ENCODE data around the gene PRDM16.
"Not testable (repeated sequence)": the region's sequence is repeated elsewhere in the genome, so short reads cannot be mapped to it uniquely, and the experiment has no call there.

Gene PRDM16

GRCh38 chr1:3284691-3285090 is 215.7 kb downstream of the PRDM16 start:
- Histone ChIP-seq H3K9me3 (ENCODE audit: control insufficient read depth in 2 of 2, low read length in 2 of 2) (no peaks in the 10 kb centered on the region), H3K36me3 (ENCODE audit: control insufficient read depth in 2 of 2, insufficient read depth in 2 of 2, low read length in 2 of 2) (no peaks in the 10 kb centered on the region), H3K27ac (ENCODE audit: low read depth in 2 of 2, low read length in 2 of 2) (no peak overlapping the region), H3K27me3 (ENCODE audit: control insufficient read depth in 2 of 2, insufficient read depth in 2 of 2, low read length in 2 of 2) (no peaks in the 10 kb centered on the region), H3K9ac (ENCODE audit: low read depth in 1 of 2, low read length in 2 of 2) (no peak overlapping the region), H3K4me3 (ENCODE audit: low read length in 2 of 2) (no peak overlapping the region), H3K4me1 (ENCODE audit: control insufficient read depth in 2 of 2, insufficient read depth in 2 of 2, low read length in 2 of 2) (no peaks in the 10 kb centered on the region)

- no peaks in the 10 kb centered on the region for H3K36me3 ChIP-seq (ENCODE audit: control insufficient read depth in 2 of 2, insufficient read depth in 2 of 2, low read length in 2 of 2)
- no peak overlapping the region for H3K4me3 ChIP-seq (ENCODE audit: low read length in 2 of 2)
- H3K9ac ChIP-seq (ENCODE audit: low read depth in 1 of 2, low read length in 2 of 2), result no peak overlapping the region
- H3K27me3 ChIP-seq (ENCODE audit: control insufficient read depth in 2 of 2, insufficient read depth in 2 of 2, low read length in 2 of 2), result no peaks in the 10 kb centered on the region
- no peak overlapping the region for H3K27ac ChIP-seq (ENCODE audit: low read depth in 2 of 2, low read length in 2 of 2)
- no peaks in the 10 kb centered on the region for H3K4me1 ChIP-seq (ENCODE audit: control insufficient read depth in 2 of 2, insufficient read depth in 2 of 2, low read length in 2 of 2)
- H3K9me3 ChIP-seq (ENCODE audit: control insufficient read depth in 2 of 2, low read length in 2 of 2), result no peaks in the 10 kb centered on the region
Observed at GRCh38 chr1:3285106-3285740, 216.2 kb downstream of the PRDM16 start.

GRCh38 chr1:3287095-3287494 is 218.1 kb downstream of the PRDM16 start:
- not testable (repeated sequence) for H3K4me1 ChIP-seq (ENCODE audit: control insufficient read depth in 2 of 2, insufficient read depth in 2 of 2, low read length in 2 of 2); H3K27me3 ChIP-seq (ENCODE audit: control insufficient read depth in 2 of 2, insufficient read depth in 2 of 2, low read length in 2 of 2); H3K4me3 ChIP-seq (ENCODE audit: low read length in 2 of 2); H3K27ac ChIP-seq (ENCODE audit: low read depth in 2 of 2, low read length in 2 of 2); H3K36me3 ChIP-seq (ENCODE audit: control insufficient read depth in 2 of 2, insufficient read depth in 2 of 2, low read length in 2 of 2); H3K9me3 ChIP-seq (ENCODE audit: control insufficient read depth in 2 of 2, low read length in 2 of 2); H3K9ac ChIP-seq (ENCODE audit: low read depth in 1 of 2, low read length in 2 of 2)

- no peaks in the 10 kb centered on the region for H3K9me3 ChIP-seq (ENCODE audit: control insufficient read depth in 2 of 2, low read length in 2 of 2)
- no peak overlapping the region for H3K4me3 ChIP-seq (ENCODE audit: low read length in 2 of 2)
- H3K36me3 ChIP-seq (ENCODE audit: control insufficient read depth in 2 of 2, insufficient read depth in 2 of 2, low read length in 2 of 2), result no peaks in the 10 kb centered on the region
- H3K9ac ChIP-seq (ENCODE audit: low read depth in 1 of 2, low read length in 2 of 2), result no peak overlapping the region
- no peaks in the 10 kb centered on the region for H3K4me1 ChIP-seq (ENCODE audit: control insufficient read depth in 2 of 2, insufficient read depth in 2 of 2, low read length in 2 of 2)
- no peak overlapping the region for H3K27ac ChIP-seq (ENCODE audit: low read depth in 2 of 2, low read length in 2 of 2)
- H3K27me3 ChIP-seq (ENCODE audit: control insufficient read depth in 2 of 2, insufficient read depth in 2 of 2, low read length in 2 of 2), result no peaks in the 10 kb centered on the region
Observed at GRCh38 chr1:3287656-3288160, 218.7 kb downstream of the PRDM16 start.

GRCh38 chr1:3289502-3289901 is 220.5 kb downstream of the PRDM16 start:
- Histone ChIP-seq H3K27ac (ENCODE audit: low read depth in 2 of 2, low read length in 2 of 2) (no peak overlapping the region), H3K36me3 (ENCODE audit: control insufficient read depth in 2 of 2, insufficient read depth in 2 of 2, low read length in 2 of 2) (no peaks in the 10 kb centered on the region), H3K4me3 (ENCODE audit: low read length in 2 of 2) (no peak overlapping the region), H3K9ac (ENCODE audit: low read depth in 1 of 2, low read length in 2 of 2) (no peak overlapping the region), H3K9me3 (ENCODE audit: control insufficient read depth in 2 of 2, low read length in 2 of 2) (no peaks in the 10 kb centered on the region), H3K4me1 (ENCODE audit: control insufficient read depth in 2 of 2, insufficient read depth in 2 of 2, low read length in 2 of 2) (no peaks in the 10 kb centered on the region), H3K27me3 (ENCODE audit: control insufficient read depth in 2 of 2, insufficient read depth in 2 of 2, low read length in 2 of 2) (peaks cover 0 to 4% of the 10 kb centered on the region in 2 donors)

GRCh38 chr1:3290438-3290837 is 221.4 kb downstream of the PRDM16 start:
- H3K4me1 ChIP-seq (ENCODE audit: control insufficient read depth in 2 of 2, insufficient read depth in 2 of 2, low read length in 2 of 2), result no peaks in the 10 kb centered on the region
- peaks cover 0 to 4% of the 10 kb centered on the region in 2 donors for H3K27me3 ChIP-seq (ENCODE audit: control insufficient read depth in 2 of 2, insufficient read depth in 2 of 2, low read length in 2 of 2)
- no peak overlapping the region for H3K4me3 ChIP-seq (ENCODE audit: low read length in 2 of 2)
- no peak overlapping the region for H3K27ac ChIP-seq (ENCODE audit: low read depth in 2 of 2, low read length in 2 of 2)
- H3K9me3 ChIP-seq (ENCODE audit: control insufficient read depth in 2 of 2, low read length in 2 of 2), result no peaks in the 10 kb centered on the region
- H3K36me3 ChIP-seq (ENCODE audit: control insufficient read depth in 2 of 2, insufficient read depth in 2 of 2, low read length in 2 of 2), result no peaks in the 10 kb centered on the region
- no peak overlapping the region for H3K9ac ChIP-seq (ENCODE audit: low read depth in 1 of 2, low read length in 2 of 2)

- H3K27ac ChIP-seq (ENCODE audit: low read depth in 2 of 2, low read length in 2 of 2), result no peak overlapping the region
- no peak overlapping the region for H3K9ac ChIP-seq (ENCODE audit: low read depth in 1 of 2, low read length in 2 of 2)
- H3K27me3 ChIP-seq (ENCODE audit: control insufficient read depth in 2 of 2, insufficient read depth in 2 of 2, low read length in 2 of 2), result peaks cover 0 to 4% of the 10 kb centered on the region in 2 donors
- no peak overlapping the region for H3K4me3 ChIP-seq (ENCODE audit: low read length in 2 of 2)
- no peaks in the 10 kb centered on the region for H3K4me1 ChIP-seq (ENCODE audit: control insufficient read depth in 2 of 2, insufficient read depth in 2 of 2, low read length in 2 of 2)
- no peaks in the 10 kb centered on the region for H3K9me3 ChIP-seq (ENCODE audit: control insufficient read depth in 2 of 2, low read length in 2 of 2)
- H3K36me3 ChIP-seq (ENCODE audit: control insufficient read depth in 2 of 2, insufficient read depth in 2 of 2, low read length in 2 of 2), result no peaks in the 10 kb centered on the region
Observed at GRCh38 chr1:3290915-3291314, 221.9 kb downstream of the PRDM16 start.

GRCh38 chr1:3292051-3292722 is 223.2 kb downstream of the PRDM16 start:
- H3K27ac ChIP-seq (ENCODE audit: low read depth in 2 of 2, low read length in 2 of 2), result no peak overlapping the region
- H3K9me3 ChIP-seq (ENCODE audit: control insufficient read depth in 2 of 2, low read length in 2 of 2), result no peaks in the 10 kb centered on the region
- no peak overlapping the region for H3K4me3 ChIP-seq (ENCODE audit: low read length in 2 of 2)
- no peak overlapping the region for H3K9ac ChIP-seq (ENCODE audit: low read depth in 1 of 2, low read length in 2 of 2)
- H3K36me3 ChIP-seq (ENCODE audit: control insufficient read depth in 2 of 2, insufficient read depth in 2 of 2, low read length in 2 of 2), result no peaks in the 10 kb centered on the region
- no peaks in the 10 kb centered on the region for H3K4me1 ChIP-seq (ENCODE audit: control insufficient read depth in 2 of 2, insufficient read depth in 2 of 2, low read length in 2 of 2)
- H3K27me3 ChIP-seq (ENCODE audit: control insufficient read depth in 2 of 2, insufficient read depth in 2 of 2, low read length in 2 of 2), result peaks cover 0 to 4% of the 10 kb centered on the region in 2 donors

- Histone ChIP-seq H3K9me3 (ENCODE audit: control insufficient read depth in 2 of 2, low read length in 2 of 2) (no peaks in the 10 kb centered on the region), H3K4me1 (ENCODE audit: control insufficient read depth in 2 of 2, insufficient read depth in 2 of 2, low read length in 2 of 2) (no peaks in the 10 kb centered on the region), H3K36me3 (ENCODE audit: control insufficient read depth in 2 of 2, insufficient read depth in 2 of 2, low read length in 2 of 2) (no peaks in the 10 kb centered on the region), H3K27ac (ENCODE audit: low read depth in 2 of 2, low read length in 2 of 2) (no peak overlapping the region), H3K9ac (ENCODE audit: low read depth in 1 of 2, low read length in 2 of 2) (no peak overlapping the region), H3K27me3 (ENCODE audit: control insufficient read depth in 2 of 2, insufficient read depth in 2 of 2, low read length in 2 of 2) (peaks cover 0 to 4% of the 10 kb centered on the region in 2 donors), H3K4me3 (ENCODE audit: low read length in 2 of 2) (no peak overlapping the region)
Observed at GRCh38 chr1:3292868-3293562, 224.0 kb downstream of the PRDM16 start.

GRCh38 chr1:3293563-3294080 is 224.6 kb downstream of the PRDM16 start:
- Histone ChIP-seq H3K4me3 (ENCODE audit: low read length in 2 of 2) (no peak overlapping the region), H3K4me1 (ENCODE audit: control insufficient read depth in 2 of 2, insufficient read depth in 2 of 2, low read length in 2 of 2) (no peaks in the 10 kb centered on the region), H3K36me3 (ENCODE audit: control insufficient read depth in 2 of 2, insufficient read depth in 2 of 2, low read length in 2 of 2) (no peaks in the 10 kb centered on the region), H3K9me3 (ENCODE audit: control insufficient read depth in 2 of 2, low read length in 2 of 2) (no peaks in the 10 kb centered on the region), H3K27ac (ENCODE audit: low read depth in 2 of 2, low read length in 2 of 2) (no peak overlapping the region), H3K27me3 (ENCODE audit: control insufficient read depth in 2 of 2, insufficient read depth in 2 of 2, low read length in 2 of 2) (peaks cover 0 to 4% of the 10 kb centered on the region in 2 donors), H3K9ac (ENCODE audit: low read depth in 1 of 2, low read length in 2 of 2) (no peak overlapping the region)

Data from mucosa of rectum (tissue), 2 donors.